Prostate gland (tissue), 2 donors: Measurements from ENCODE around the gene RNF157.

ENCODE experiments used
- POLR2A ChIP-seq: fragments of 450-650 bp; IDR thresholded peaks from one replicate; pipeline ENCODE4 v1.6.1; 2016; ENCODE audit warnings: antibody characterized with exemption, mild to moderate bottlenecking
- TF ChIP-seq, protein P1 (sequence below), 4 experiments: fragments of 200-600 bp in 2 of 4; fragments of 450-650 bp in 2 of 4; sonication (generic) in 2 of 4; IDR thresholded peaks; 1 replicate in 3 of 4; 2 replicates in 1 of 4; pipeline ENCODE4 v1.5.1; 2016 to 2019; ENCODE audit warnings: antibody characterized with exemption in 4 of 4, mild to moderate bottlenecking in 2 of 4, moderate library complexity in 2 of 4

DNA sequence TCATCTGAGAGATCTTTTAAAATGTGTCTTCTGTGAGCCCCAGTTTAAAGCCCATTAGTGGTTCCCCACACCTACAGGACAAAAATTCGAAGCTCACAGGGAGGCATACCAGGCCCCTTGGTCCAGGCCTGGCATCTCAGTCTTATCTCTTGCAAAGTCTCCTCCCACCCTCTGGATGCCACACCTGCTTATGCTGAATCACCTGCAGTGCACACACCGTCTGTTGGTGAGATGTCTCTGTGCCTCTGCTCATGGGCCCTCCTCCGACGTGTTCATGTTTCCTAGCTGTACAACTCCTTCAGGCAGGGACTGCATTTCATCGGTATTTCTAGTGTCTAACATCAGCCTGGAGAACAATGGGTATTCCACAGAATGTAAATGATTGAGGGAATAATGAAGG, 41.6 kb downstream of the RNF157 start:
- TF ChIP-seq, protein P1, sequence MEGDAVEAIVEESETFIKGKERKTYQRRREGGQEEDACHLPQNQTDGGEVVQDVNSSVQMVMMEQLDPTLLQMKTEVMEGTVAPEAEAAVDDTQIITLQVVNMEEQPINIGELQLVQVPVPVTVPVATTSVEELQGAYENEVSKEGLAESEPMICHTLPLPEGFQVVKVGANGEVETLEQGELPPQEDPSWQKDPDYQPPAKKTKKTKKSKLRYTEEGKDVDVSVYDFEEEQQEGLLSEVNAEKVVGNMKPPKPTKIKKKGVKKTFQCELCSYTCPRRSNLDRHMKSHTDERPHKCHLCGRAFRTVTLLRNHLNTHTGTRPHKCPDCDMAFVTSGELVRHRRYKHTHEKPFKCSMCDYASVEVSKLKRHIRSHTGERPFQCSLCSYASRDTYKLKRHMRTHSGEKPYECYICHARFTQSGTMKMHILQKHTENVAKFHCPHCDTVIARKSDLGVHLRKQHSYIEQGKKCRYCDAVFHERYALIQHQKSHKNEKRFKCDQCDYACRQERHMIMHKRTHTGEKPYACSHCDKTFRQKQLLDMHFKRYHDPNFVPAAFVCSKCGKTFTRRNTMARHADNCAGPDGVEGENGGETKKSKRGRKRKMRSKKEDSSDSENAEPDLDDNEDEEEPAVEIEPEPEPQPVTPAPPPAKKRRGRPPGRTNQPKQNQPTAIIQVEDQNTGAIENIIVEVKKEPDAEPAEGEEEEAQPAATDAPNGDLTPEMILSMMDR (IDR thresholded peaks at IDR 0.05) = no peak
- no peak for TF ChIP-seq POLR2A
